Ectodermal cell (in vitro differentiated cells): ENCODE results near the gene ZNF346.
A peak's percentile ranks its signal among the peaks of the same experiment; 100 is the strongest.
"Not testable (repeated sequence)": the region's sequence is repeated elsewhere in the genome, so short reads cannot be mapped to it uniquely, and the experiment has no call there.

Source experiments
- H3K27ac ChIP-seq: 2 replicates; pipeline ENCODE4 v1.7.0; 2013; ENCODE audit warnings: mild to moderate bottlenecking, low read depth, low read length; ENCODE audit not compliant: insufficient read depth, poor library complexity, severe bottlenecking
- H3K27me3 ChIP-seq: 2 replicates; pipeline ENCODE4 v1.7.0; 2013; ENCODE audit warnings: mild to moderate bottlenecking, low read length; ENCODE audit not compliant: insufficient read depth, control insufficient read depth, poor library complexity, severe bottlenecking
- H3K36me3 ChIP-seq: one replicate; pipeline ENCODE4 v1.7.0; 2013; ENCODE audit warnings: low read length; ENCODE audit not compliant: control insufficient read depth, insufficient read depth
- H3K4me1 ChIP-seq: one replicate; pipeline ENCODE4 v1.7.0; 2013; ENCODE audit warnings: low read length; ENCODE audit not compliant: control insufficient read depth, insufficient read depth
- H3K4me3 ChIP-seq: 2 replicates; pipeline ENCODE4 v1.7.0; 2013; ENCODE audit warnings: low read depth, low read length, control low read depth; ENCODE audit not compliant: insufficient read depth
- H3K9me3 ChIP-seq: 2 replicates; pipeline ENCODE4 v1.7.0; 2013; ENCODE audit warnings: mild to moderate bottlenecking, low read length, moderate library complexity; ENCODE audit not compliant: control insufficient read depth
- WGBS, 2 experiments: methylation state at CpG; one replicate each; pipeline ENCODE4 v1.1.7; 2013; ENCODE audit warnings: missing lambda C conversion rate in 2 of 2; 5-methylcytosine and 5-hydroxymethylcytosine counted together

Gene ZNF346

GRCh38 chr5:176994460-176995121 is 27.9 kb upstream of the ZNF346 start:
- 91 to 92% methylated on average over 7 of the region's 7 CpGs for WGBS, 2 experiments
- H3K9me3 ChIP-seq = no peaks in the 10 kb centered on the region
- no peaks in the 10 kb centered on the region for H3K36me3 ChIP-seq
- H3K27me3 ChIP-seq = no peaks in the 10 kb centered on the region
- H3K4me1 ChIP-seq = no peaks in the 10 kb centered on the region
- H3K27ac ChIP-seq = no peak overlapping the region
- H3K4me3 ChIP-seq = no peak overlapping the region

GRCh38 chr5:176995122-176995490 is 27.4 kb upstream of the ZNF346 start:
- H3K27ac ChIP-seq = no peak overlapping the region
- no peak overlapping the region for H3K4me3 ChIP-seq
- no peaks in the 10 kb centered on the region for H3K4me1 ChIP-seq
- H3K9me3 ChIP-seq = no peaks in the 10 kb centered on the region
- H3K27me3 ChIP-seq = no peaks in the 10 kb centered on the region
- WGBS, 2 experiments = 88 to 90% methylated on average over 3 of the region's 3 CpGs
- H3K36me3 ChIP-seq = peaks cover 1% of the 10 kb centered on the region

- Histone ChIP-seq H3K9me3 (no peaks in the 10 kb centered on the region), H3K4me1 (no peaks in the 10 kb centered on the region), H3K27me3 (no peaks in the 10 kb centered on the region), H3K36me3 (peaks cover 4% of the 10 kb centered on the region), H3K4me3 (no peak overlapping the region), H3K27ac (no peak overlapping the region)
- 95 to 98% methylated on average over 4 of the region's 4 CpGs for WGBS, 2 experiments
These were observed 26.4 kb upstream of the ZNF346 start for GRCh38 chr5:176995896-176996767.

- WGBS, 2 experiments = 97% methylated on average over 5 of the region's 5 CpGs
- Histone ChIP-seq H3K4me3 (no peak overlapping the region), H3K36me3 (peaks cover 4% of the 10 kb centered on the region), H3K4me1 (no peaks in the 10 kb centered on the region), H3K27ac (no peak overlapping the region), H3K27me3 (no peaks in the 10 kb centered on the region), H3K9me3 (no peaks in the 10 kb centered on the region)
These were observed 25.7 kb upstream of the ZNF346 start for GRCh38 chr5:176996780-176997179.

- no peaks in the 10 kb centered on the region for H3K27me3 ChIP-seq
- H3K4me1 ChIP-seq = no peaks in the 10 kb centered on the region
- 96% methylated on average over 4 of the region's 5 CpGs for WGBS, 2 experiments
- no peak overlapping the region for H3K27ac ChIP-seq
- peaks cover 4% of the 10 kb centered on the region for H3K36me3 ChIP-seq
- H3K4me3 ChIP-seq = no peak overlapping the region
- H3K9me3 ChIP-seq = no peaks in the 10 kb centered on the region
These were observed 23.7 kb upstream of the ZNF346 start for GRCh38 chr5:176998828-176999227.

- not testable (repeated sequence) for H3K9me3 ChIP-seq
These were observed 23.0 kb upstream of the ZNF346 start for GRCh38 chr5:176999526-176999925.

GRCh38 chr5:177003649-177004048 is 18.8 kb upstream of the ZNF346 start:
- 80 to 87% methylated on average over 5 of the region's 5 CpGs for WGBS, 2 experiments
- H3K36me3 ChIP-seq = peaks cover 4% of the 10 kb centered on the region
- no peaks in the 10 kb centered on the region for H3K9me3 ChIP-seq
- no peak overlapping the region for H3K4me3 ChIP-seq
- no peak overlapping the region for H3K27ac ChIP-seq
- H3K27me3 ChIP-seq = no peaks in the 10 kb centered on the region
- peaks cover 4% of the 10 kb centered on the region for H3K4me1 ChIP-seq

More at GRCh38 chr5:176999526-176999925, 23.0 kb upstream of the ZNF346 start:
- H3K4me3 ChIP-seq, H3K4me1 ChIP-seq, H3K27me3 ChIP-seq, H3K36me3 ChIP-seq, H3K27ac ChIP-seq: not testable (repeated sequence)

GRCh38 chr5:177004961-177005360 is 17.5 kb upstream of the ZNF346 start:
- no peaks in the 10 kb centered on the region for H3K9me3 ChIP-seq
- peaks cover 4% of the 10 kb centered on the region for H3K36me3 ChIP-seq
- 87 to 90% methylated on average over 10 of the region's 10 CpGs for WGBS, 2 experiments
- H3K27ac ChIP-seq = no peak overlapping the region
- no peaks in the 10 kb centered on the region for H3K27me3 ChIP-seq
- peaks cover 4% of the 10 kb centered on the region for H3K4me1 ChIP-seq
- H3K4me3 ChIP-seq = peak overlapping the region; percentile 87

GRCh38 chr5:177005619-177006264 is 16.8 kb upstream of the ZNF346 start:
- Histone ChIP-seq H3K4me1 (peaks cover 4% of the 10 kb centered on the region), H3K36me3 (no peaks in the 10 kb centered on the region), H3K27me3 (no peaks in the 10 kb centered on the region), H3K9me3 (no peaks in the 10 kb centered on the region), H3K4me3 (peak overlapping the region; percentile 87), H3K27ac (peak overlapping the region; percentile 93)
- WGBS, 2 experiments = 1% methylated on average over 51 of the region's 51 CpGs

- peaks cover 4% of the 10 kb centered on the region for H3K4me1 ChIP-seq
- H3K36me3 ChIP-seq = no peaks in the 10 kb centered on the region
- H3K27me3 ChIP-seq = no peaks in the 10 kb centered on the region
- no peaks in the 10 kb centered on the region for H3K9me3 ChIP-seq
- peak within 1 kb of the TSS; percentile 87 for H3K4me3 ChIP-seq
- H3K27ac ChIP-seq = peak within 1 kb of the TSS; percentile 93
- WGBS, 2 experiments = 0 to 1% methylated on average over 83 of the region's 83 CpGs
These were observed 16.1 kb upstream of the ZNF346 start, which contains the start of gene UIMC1 for GRCh38 chr5:177006265-177006972. TSS of gene UIMC1 (minus strand) at chr5:177006779. CDS start at chr5:176982615, 24,164 bp downstream.
